ENCODE results near the gene PDLIM1.

DNA sequence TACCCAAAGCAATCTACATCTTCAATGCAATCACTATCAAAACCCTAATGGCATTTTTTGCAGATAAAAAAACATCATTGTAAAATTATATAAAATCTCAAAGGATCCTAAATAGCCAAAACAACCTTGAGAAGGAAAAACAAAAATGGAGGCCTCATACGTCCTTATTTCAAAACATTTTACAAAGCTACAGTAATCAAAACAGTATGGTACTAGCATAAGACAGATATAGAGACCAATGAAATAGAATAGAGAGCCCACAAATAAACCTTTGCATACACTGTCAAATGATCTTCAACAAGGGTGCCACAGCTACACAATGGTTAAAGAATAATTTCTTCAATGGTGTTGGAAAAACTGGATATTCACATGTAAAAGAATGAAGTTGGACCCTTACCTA lies 34.5 kb downstream of the PDLIM1 start:
- no peak for TF ChIP-seq TAF1 (IDR thresholded peaks at IDR 0.05; ENCODE audit: borderline replicate concordance, low read depth, low read length)
- TF ChIP-seq JUNB (IDR thresholded peaks at IDR 0.05) = no peak
- TF ChIP-seq, protein P1, sequence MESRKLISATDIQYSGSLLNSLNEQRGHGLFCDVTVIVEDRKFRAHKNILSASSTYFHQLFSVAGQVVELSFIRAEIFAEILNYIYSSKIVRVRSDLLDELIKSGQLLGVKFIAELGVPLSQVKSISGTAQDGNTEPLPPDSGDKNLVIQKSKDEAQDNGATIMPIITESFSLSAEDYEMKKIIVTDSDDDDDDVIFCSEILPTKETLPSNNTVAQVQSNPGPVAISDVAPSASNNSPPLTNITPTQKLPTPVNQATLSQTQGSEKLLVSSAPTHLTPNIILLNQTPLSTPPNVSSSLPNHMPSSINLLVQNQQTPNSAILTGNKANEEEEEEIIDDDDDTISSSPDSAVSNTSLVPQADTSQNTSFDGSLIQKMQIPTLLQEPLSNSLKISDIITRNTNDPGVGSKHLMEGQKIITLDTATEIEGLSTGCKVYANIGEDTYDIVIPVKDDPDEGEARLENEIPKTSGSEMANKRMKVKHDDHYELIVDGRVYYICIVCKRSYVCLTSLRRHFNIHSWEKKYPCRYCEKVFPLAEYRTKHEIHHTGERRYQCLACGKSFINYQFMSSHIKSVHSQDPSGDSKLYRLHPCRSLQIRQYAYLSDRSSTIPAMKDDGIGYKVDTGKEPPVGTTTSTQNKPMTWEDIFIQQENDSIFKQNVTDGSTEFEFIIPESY (IDR thresholded peaks at IDR 0.05) = no peak
- TF ChIP-seq, protein P2, sequence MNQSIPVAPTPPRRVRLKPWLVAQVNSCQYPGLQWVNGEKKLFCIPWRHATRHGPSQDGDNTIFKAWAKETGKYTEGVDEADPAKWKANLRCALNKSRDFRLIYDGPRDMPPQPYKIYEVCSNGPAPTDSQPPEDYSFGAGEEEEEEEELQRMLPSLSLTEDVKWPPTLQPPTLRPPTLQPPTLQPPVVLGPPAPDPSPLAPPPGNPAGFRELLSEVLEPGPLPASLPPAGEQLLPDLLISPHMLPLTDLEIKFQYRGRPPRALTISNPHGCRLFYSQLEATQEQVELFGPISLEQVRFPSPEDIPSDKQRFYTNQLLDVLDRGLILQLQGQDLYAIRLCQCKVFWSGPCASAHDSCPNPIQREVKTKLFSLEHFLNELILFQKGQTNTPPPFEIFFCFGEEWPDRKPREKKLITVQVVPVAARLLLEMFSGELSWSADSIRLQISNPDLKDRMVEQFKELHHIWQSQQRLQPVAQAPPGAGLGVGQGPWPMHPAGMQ (IDR thresholded peaks at IDR 0.05; ENCODE audit: borderline replicate concordance) = no peak
- TF ChIP-seq, protein P3, sequence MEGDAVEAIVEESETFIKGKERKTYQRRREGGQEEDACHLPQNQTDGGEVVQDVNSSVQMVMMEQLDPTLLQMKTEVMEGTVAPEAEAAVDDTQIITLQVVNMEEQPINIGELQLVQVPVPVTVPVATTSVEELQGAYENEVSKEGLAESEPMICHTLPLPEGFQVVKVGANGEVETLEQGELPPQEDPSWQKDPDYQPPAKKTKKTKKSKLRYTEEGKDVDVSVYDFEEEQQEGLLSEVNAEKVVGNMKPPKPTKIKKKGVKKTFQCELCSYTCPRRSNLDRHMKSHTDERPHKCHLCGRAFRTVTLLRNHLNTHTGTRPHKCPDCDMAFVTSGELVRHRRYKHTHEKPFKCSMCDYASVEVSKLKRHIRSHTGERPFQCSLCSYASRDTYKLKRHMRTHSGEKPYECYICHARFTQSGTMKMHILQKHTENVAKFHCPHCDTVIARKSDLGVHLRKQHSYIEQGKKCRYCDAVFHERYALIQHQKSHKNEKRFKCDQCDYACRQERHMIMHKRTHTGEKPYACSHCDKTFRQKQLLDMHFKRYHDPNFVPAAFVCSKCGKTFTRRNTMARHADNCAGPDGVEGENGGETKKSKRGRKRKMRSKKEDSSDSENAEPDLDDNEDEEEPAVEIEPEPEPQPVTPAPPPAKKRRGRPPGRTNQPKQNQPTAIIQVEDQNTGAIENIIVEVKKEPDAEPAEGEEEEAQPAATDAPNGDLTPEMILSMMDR (IDR thresholded peaks at IDR 0.05 in 2 of 3, conservative IDR thresholded peaks at IDR 0.05 in 1 of 3; ENCODE audit: control insufficient read depth in 2 of 3, extremely low read depth in 1 of 3, insufficient read depth in 1 of 3, low read depth in 3 of 3, low read length in 3 of 3) = no peak
- TF ChIP-seq, protein P4, sequence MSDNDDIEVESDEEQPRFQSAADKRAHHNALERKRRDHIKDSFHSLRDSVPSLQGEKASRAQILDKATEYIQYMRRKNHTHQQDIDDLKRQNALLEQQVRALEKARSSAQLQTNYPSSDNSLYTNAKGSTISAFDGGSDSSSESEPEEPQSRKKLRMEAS (IDR thresholded peaks at IDR 0.05; ENCODE audit: low read depth, low read length) = no peak
- no peak for TF ChIP-seq POLR2AphosphoS5 (IDR thresholded peaks at IDR 0.05; ENCODE audit: low read length)
- TF ChIP-seq CEBPB (IDR thresholded peaks at IDR 0.05; ENCODE audit: borderline replicate concordance in 1 of 2, low read depth in 2 of 2, low read length in 2 of 2) = no peak
- TF ChIP-seq, protein P5, sequence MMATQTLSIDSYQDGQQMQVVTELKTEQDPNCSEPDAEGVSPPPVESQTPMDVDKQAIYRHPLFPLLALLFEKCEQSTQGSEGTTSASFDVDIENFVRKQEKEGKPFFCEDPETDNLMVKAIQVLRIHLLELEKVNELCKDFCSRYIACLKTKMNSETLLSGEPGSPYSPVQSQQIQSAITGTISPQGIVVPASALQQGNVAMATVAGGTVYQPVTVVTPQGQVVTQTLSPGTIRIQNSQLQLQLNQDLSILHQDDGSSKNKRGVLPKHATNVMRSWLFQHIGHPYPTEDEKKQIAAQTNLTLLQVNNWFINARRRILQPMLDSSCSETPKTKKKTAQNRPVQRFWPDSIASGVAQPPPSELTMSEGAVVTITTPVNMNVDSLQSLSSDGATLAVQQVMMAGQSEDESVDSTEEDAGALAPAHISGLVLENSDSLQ (IDR thresholded peaks at IDR 0.05) = no peak
- no peak for TF ChIP-seq MTA2 (IDR thresholded peaks at IDR 0.05; ENCODE audit: low read depth)

All from GM12878 (cell line).